HG02885 (cell line): Measurements from ENCODE around the gene ELOVL7.
"Not testable (repeated sequence)": the region's sequence is repeated elsewhere in the genome, so short reads cannot be mapped to it uniquely, and the experiment has no call there.

ENCODE experiments used
- ATAC-seq: cut with Tn5 transposase; IDR thresholded peaks from one replicate; pipeline ENCODE4 v1.9.1; 2021; ENCODE audit warnings: mild to moderate bottlenecking; ENCODE audit not compliant: unreplicated experiment, poor library complexity

Gene ELOVL7

DNA sequence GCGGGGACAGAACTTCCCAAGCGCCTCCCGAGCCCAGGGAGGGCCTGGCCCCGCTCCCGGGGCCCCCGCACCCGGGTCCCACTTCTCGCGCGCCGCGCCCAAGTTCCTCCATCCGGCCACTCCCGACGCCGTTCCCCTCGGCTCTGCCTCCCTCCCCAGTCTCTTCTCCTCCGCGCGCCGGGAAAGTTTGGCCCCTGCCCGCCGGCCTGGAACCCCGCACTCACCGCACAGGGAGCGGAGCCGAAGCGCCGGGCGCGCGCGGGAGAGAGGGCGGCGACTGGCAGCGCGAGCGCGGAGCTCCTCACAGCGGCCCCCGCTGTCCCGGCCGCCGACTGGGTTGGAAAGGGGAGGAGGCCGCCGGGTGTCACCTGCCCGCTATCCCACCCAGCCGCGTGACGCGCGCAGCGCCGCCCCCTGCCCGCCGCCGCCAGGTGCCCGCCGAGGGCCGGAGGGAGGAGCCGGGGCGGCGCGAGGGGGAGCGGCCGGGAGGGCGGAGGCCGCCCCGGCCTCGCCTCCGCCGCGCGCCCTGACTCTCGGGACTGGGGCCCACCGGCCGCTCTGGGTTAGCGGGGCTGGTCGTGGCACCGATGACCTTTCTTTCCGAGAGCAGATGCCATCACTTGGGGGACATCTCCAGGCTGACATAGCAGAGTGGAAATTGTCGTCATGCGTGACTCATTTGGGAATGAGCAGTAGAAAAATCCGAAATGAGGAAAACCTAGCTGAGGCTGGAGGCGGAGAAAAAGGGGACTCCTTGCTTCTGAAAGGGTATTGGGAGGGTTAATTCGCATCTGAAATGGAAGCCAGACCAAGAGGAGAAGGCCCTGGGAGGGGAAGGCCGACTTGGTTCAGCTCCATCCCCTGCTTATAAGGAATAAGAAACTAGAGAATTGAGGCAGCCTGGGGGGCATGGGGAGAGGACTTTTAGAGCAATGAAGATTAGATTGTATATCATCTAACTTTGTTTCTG lies at the start of gene ELOVL7:
Gene ELOVL7, minus strand, starts transcription at position 334 of the 970 bp plus-strand sequence. CDS start 56,872 bp downstream, outside the sequence.
- peak; percentile 95 for ATAC-seq

DNA sequence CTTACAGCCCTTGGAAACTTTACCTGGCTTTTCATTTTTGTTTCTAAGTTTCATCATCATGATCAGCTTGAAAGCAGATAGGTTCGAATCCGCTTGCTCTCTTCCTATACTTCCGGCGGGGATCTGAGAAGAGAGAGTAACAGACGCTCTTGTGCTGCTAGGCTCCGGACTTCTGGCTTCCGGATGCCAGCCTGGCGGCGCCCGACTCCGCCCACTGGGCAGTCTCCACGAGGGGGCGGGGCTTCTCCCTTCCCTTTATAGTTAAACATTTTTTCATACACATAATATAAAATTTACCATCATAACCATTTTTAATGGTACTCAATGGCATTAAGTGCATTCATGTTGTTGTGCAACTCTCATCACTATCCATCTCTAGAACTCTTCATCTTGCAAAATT lies 49.5 kb upstream of the ELOVL7 start:
- ATAC-seq: no peak

DNA sequence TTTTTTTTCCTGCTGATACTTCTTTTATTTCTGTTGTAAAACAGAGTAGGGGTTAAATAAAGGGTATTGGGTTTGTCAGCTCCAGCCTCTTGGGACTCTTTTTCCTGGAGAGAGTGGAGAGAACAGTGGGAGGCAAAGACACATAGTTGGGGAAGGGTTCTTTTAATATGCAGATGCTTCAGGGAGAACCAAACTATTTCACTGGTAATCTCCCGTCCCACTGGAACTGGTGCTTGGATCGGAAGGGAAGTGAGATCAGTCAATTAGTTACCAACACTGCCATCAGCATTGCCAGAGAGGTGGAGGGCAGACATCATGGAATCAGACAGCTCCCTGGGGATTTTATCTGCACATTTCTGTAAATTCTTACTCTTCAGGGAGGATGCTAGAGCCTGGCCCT lies 47.6 kb upstream of the ELOVL7 start:
- no peak for ATAC-seq

DNA sequence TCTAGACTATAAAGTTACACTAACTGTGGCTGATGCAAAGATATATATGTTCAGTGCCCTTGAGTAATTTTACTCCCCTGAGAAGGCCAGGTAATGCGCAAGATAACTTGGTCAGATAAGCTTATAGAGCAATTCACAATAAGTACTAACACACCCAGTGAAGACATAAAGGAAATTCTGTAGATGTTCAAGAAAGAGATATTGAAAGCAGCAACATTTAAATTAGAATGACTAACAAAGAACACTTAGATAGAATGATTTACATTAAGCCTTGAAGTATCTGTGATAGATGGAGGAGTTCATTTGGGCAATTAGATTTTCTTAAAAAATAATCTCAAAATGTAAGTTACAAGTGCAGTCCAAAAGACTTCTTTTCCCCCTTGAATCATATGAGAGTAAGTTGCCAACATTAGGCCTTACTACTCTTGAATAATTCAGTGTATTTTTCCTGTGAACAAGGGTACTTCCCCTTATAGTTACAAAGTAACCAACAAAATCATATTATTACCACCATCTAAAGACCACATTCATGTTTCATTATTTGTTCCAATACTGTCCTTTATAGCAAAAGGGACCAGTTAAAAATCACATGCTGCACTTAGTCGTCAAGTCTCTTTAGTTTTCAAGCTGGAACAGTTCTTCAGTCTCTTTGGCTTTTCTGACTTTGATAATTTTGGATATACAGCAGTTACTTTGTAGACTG lies 44.4 kb upstream of the ELOVL7 start:
- no peak for ATAC-seq

DNA sequence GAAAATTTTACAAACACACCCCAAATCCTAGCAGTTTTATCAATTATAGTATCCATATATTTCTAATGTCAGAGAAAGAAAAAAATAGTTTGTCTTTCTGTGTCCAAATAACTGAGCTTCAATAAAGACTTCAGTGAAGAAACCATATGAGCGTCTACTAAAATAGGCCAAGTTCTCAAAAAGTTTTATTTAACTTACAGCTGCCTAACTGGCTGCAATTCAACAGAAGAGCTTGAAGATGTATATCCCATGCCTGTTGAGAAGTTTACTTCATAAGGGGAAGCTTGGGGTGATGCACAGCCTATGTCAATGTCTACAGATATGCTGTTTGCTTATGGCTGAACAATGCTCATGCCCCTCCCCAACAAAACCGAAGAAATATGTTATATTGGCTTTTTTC lies 43.7 kb upstream of the ELOVL7 start:
- no peak for ATAC-seq

DNA sequence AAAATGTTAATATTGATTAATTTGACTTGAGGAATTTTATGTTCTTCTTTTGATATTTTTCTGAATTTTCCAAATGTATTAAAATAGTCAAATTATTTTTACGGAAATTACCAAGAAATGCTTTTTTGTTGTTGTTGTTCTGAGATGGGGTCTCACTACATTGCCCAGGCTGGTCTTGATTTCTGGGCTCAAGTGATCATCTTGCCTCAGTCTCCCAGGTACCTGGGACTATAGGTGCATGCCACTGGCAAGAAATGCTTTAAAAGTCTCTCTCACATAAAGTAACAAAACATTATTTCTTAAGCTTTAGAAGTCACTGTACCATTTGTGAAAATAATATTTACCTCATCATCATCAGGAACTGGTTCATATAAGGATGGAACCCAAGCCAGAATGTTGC lies 43.0 kb upstream of the ELOVL7 start:
- ATAC-seq: no peak

DNA sequence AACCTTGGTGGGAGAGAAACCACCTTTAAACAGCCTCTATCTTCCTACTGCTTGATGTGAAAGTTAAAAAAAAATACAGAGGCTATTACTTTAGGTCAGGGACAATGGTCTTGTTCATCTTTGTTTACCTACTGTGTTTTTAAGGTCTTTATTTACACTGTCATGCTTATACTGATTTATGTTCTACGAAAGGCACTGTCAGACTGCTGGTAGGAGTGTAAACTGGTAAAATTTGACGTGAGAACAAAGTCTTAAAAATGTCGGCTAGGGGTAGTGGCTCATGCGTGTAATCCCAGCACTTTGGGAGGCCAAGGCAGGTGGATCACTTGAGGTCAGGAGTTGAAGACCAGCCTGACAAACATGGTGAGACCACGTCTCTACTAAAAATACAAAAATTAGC lies 42.1 kb upstream of the ELOVL7 start:
- ATAC-seq: no peak

DNA sequence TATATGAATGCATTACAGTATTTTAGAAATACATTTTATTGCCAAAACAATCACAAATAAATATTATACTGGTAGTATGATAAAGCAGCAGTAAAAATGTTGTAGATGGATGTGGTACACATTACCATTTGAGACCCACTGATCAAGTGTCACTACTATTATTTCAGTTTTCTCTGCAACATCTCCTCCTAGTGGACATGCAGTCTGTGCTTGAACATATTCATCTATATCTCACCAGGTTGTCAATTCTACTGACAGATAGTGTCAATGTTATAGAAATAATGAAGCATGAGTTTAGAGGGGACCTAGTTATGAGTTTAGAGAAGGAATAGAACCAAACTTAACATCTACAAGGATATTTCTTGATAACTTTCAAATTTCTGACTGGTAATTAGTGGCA lies 39.2 kb upstream of the ELOVL7 start:
- ATAC-seq: no peak

DNA sequence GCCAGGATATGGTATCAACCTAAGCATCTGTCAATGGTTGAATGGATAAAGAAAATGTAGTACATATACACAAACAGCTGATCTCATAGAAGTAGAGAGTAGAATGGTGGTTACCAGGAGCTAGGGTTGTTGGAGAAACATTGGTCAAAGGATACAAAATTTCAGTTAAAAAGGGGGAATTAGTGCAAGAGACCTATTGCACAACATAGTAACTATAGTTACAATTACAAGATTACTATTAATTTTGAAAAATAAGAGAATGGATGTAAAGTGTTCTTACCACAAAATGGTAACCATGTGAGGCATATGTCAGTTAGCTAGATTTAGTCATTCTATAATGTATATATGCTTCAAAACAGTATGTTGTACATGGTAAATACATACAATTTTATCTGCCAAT lies 28.8 kb upstream of the ELOVL7 start:
- no peak for ATAC-seq

DNA sequence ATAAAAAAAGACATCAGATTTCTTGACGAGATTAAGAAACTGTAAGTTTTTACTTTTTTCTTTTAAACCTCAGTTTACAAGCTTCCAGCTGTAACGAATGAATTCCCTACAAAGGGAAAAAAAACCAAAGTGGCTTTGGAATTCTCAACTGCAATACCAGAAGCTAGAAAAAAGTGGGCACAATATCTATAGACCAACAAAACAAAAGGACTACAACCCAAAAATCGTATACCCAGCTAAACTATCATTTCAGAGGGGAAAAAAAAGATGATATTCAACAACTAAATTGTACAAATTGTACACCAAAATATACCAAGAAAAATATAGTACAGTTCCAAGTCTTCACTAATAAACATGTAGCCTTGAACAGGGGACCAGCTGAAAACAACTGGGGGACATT lies 26.8 kb upstream of the ELOVL7 start:
- ATAC-seq: no peak

DNA sequence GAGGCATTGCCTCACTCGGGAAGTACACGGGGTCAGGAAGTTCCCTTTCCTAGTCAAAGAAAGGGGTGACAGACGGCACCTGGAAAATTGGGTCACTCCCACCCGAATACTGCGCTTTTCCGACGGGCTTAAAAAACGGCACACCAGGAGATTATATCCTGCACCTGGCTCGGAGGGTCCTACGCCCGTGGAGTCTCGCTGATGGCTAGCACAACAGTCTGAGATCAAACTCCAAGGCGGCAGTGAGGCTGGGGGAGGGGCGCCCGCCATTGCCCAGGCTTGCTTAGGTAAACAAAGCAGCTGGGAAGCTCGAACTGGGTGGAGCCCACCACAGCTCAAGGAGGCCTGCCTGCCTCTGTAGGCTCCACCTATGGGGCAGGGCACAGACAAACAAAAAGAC lies 16.5 kb upstream of the ELOVL7 start:
- ATAC-seq: not testable (repeated sequence)

DNA sequence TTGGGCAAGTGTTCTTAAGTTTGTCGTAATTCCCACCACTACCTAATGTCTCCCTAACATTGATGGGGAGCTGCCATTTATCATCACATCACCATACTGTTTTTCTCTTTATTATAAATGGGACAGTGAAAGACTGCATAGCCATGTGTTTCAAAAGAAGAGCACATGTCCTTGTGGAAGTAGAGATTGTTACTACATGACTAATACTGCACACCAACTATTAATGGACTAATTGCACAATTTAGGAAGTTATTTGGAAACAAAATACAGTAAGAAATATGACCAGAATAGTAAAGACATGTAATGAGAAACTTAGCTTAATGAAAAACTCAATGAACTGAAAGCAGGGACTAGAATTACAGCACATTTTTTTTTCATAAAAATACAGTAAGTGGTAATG lies 12.0 kb upstream of the ELOVL7 start:
- ATAC-seq: no peak

DNA sequence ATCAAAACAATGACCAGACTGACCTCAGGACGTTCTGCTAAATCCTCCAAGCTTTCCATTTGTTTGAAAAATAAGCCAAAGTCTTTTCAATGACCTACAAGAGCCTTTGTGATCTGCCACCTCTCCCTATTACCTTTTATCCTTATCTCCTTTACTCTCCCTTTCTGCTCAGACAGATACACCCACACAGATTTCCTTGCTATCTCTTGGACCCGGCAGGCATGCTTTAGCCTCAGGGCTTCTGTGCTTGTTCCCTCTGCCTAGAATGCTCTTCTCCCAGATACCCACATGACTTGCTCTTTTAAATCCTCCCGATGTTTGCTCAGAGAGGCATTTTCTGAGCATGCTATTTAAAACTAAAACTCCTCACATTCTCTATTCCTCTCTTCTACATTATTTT lies 8.9 kb upstream of the ELOVL7 start:
- no peak for ATAC-seq

DNA sequence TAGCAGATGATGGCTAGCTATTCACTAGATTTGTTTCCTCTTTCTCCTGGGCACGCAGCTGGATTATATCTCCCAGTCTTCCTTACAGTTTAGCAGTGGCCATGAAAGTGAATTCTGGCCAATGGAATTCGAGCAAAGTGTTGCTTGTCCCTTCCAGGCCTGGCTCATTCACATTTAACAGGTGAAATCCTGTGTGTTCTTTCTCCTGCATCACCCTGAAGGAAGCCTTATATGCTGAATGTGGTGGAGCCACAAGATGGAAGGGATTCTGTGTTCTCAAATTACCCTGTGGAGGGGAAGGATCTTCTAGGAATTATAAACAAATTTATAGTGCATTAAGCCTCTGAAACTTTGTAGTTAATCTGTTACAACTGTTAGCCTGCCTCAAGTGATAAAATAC lies 8.2 kb upstream of the ELOVL7 start:
- no peak for ATAC-seq

DNA sequence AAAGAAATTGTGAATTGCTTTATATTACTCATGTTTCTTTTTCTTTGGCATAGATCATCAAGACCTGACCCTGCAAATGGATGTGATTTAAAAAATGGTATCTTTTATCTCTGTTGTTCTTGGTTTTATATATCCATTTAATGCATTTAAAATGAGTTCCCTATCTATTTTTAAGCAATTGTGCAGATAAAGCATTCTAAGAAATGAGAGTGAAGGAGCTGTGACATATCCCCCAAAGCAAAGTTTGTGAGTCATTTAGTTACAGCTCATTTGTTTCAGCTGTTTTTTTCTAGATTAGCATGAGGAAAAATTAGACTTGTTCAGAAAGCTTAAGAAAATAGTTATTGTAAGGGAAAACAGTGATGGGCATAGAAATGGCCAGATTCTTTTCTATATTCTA lies 7.6 kb upstream of the ELOVL7 start:
- ATAC-seq: no peak

DNA sequence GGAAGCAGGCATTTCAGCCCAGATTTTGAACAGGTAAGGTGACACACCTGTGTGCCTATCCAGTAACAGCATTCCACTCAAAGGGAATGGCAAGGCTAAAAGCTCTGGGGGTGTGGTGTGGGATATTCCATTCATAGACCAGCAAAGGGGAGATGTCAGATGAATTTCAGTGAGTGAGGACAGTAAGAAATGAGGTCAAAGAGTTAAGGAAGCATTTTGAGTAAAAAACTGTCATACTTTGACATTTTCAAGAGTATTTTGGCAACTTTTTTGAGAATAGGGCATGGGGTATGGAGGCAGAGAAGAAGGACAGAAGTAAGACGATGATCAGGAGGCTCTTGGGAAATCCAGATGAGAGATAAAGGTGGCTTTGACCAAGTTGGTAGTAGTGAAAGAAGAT lies 2.2 kb upstream of the ELOVL7 start:
- no peak for ATAC-seq

DNA sequence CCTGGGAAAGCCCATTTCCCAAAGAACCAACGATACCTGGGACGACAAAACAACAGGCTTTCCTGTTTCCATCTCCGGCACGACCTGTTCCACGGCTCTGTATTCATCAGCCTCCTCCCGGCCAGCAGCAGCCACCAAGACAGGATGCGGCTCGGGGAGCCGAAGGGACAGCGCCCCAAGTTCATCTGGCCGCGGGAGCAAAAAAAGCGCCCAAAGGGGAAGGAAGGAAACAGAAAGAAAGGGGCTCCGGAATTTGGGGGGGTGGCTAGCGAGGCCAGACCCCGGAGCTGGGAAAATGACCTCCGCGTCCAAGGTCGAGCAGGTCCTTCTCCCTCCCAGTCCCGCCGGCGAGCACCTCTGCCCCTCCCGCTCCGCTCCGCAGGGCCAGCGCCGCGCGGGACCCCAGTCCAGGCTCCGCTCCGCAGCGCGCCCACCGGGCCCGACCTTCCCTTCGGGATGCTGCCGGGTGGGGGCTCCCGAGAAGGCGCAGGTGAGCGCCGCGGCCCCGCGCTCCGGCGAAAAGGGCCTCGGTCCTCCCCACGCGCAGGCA lies 608 bp downstream of the ELOVL7 start:
- ATAC-seq: peak; percentile 21

DNA sequence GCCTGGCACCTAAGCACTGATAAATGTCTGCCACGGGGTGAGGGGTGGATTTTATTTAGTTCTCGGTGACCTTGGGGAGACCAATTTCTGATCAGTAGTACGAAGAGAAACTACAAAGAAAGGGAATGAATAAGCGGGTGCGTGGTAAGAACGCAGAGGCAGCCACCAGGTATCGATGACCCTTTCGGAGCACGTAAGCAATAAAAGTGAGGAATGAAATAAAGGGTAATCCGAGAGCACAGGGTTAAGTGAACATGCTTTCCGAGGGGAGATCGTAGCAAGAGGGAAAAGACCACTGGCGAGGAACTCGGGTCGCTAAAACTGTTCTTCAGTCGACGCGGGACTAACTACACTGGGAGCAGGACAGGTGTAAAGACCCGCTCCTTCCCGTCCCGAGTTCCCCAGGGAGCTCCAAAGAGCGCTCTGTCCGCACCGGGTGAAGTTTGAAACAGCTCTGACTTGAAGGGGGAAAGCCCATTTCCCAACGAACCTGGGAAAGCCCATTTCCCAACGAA lies 1.1 kb downstream of the ELOVL7 start:
- no peak for ATAC-seq

DNA sequence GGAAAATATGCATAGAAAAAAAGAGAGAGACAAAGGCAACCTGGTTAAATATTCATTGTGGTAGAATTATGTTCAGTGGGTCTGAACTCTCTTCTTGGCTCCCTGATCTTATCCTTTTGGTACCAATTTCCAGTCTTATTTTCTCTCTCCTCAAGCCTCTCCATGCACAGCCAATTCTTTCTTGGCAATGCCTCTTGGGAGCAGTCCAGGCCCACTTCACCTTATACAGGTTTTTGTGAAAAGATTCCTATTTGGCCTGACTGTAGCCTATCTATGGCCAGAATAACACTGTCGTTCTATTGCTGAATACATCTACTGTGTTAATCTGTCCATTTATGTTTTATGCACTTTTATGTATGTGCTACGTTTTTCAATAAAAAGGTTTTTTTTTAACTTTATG lies 2.7 kb downstream of the ELOVL7 start:
- no peak for ATAC-seq

DNA sequence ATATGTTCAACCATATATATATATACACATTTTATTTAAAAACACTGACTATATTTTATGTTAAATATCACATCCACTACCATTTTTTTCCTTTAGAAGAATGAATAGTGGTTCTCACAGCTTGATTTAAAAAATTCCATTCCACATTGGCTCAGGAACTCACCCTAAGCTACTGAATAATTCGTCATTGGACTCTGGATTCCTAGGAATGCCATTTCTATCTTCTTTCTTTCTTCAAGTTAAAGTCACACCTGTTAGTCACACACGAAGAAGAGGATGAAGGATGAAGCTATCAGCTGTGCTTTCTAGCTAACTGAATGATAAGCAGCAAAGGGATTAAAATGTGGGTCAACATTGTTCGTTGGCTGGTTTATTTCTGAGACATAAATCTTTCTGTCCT lies 7.9 kb downstream of the ELOVL7 start:
- ATAC-seq: no peak

DNA sequence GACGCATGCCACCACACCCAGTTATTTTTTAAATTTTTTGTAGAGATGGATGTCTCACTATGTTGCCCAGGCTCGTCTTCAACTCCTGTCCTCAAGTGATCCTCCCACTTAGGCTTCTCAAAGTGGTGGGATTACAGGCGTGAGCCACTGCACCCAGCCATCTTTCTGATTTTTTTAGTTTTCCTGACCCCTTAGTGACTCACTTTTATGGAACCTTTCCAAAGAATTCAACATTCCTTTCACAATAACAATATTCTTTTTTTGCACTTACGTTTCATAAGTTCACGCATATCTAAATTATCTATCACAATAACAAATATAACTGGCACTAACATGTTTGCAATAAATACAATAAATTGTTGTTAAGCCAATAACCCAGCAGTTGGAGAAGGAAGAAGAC lies 8.5 kb downstream of the ELOVL7 start:
- ATAC-seq: no peak
